ENCODE results near the gene MINDY3.
"Not testable (repeated sequence)": the region's sequence is repeated elsewhere in the genome, so short reads cannot be mapped to it uniquely, and the experiment has no call there.

DNA sequence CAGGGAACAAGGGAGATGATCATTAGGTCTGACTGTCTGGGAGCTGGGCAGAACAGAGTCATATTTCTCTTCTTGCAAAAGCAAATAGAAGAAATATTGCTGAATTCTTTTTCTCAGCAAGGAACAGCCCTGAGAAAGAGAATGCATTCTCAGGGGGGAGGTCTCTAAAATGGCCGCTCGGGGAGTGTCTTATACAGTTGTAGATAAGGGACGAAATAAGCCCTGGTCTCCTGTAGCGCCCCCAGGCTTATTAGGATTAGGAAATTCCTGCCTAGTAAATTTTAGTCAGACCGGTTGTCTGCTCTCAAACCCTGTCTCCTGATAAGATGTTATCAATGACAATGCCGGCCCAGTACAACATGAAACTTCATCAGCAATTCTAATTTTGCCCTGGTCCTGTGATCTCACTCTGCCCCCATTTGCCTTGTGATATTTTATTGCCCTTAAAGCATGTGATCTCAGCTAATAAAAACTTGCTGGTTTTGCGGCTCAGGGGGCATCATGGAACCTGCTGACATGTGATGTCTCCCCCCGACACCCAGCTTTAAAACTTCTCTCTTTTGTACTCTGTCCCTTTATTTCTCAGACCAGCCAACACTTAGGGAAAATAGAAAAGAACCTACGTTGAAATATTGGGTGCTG, 9.8 kb downstream of the MINDY3 start:
- TF ChIP-seq ZNF384, SUZ12 (IDR thresholded peaks at IDR 0.05): not testable (repeated sequence)
